ENCODE results near the gene KCTD2.

KCTD2 gene

GRCh38 chr17:75008373-75008772 is 38.7 kb upstream of the KCTD2 start:
- H3K27me3 ChIP-seq (ENCODE audit: control insufficient read depth, insufficient read depth, low read length) = no peaks in the 10 kb centered on the region
- peaks cover 23% of the 10 kb centered on the region for H3K36me3 ChIP-seq (ENCODE audit: insufficient read depth, low read length)
- no peak overlapping the region for H3K4me2 ChIP-seq (ENCODE audit: low read length)
- no peak overlapping the region for H3K9ac ChIP-seq (ENCODE audit: low read depth, low read length)
- H3K4me3 ChIP-seq (ENCODE audit: low read length) = no peak overlapping the region
- peaks cover 14% of the 10 kb centered on the region for H3K4me1 ChIP-seq (ENCODE audit: control insufficient read depth, insufficient read depth, low read length)
- H3K9me3 ChIP-seq (replicated peaks; ENCODE audit: low read length) = no peaks in the 10 kb centered on the region

- peaks cover 20% of the 10 kb centered on the region for H3K4me1 ChIP-seq (ENCODE audit: control insufficient read depth, insufficient read depth, low read length)
- no peak overlapping the region for H3K9ac ChIP-seq (ENCODE audit: low read depth, low read length)
- H3K4me2 ChIP-seq (ENCODE audit: low read length) = no peak overlapping the region
- H3K4me3 ChIP-seq (ENCODE audit: low read length) = no peak overlapping the region
- H3K36me3 ChIP-seq (ENCODE audit: insufficient read depth, low read length) = peaks cover 16% of the 10 kb centered on the region
- no peaks in the 10 kb centered on the region for H3K9me3 ChIP-seq (replicated peaks; ENCODE audit: low read length)
- no peaks in the 10 kb centered on the region for H3K27me3 ChIP-seq (ENCODE audit: control insufficient read depth, insufficient read depth, low read length)
Observed at GRCh38 chr17:75009139-75009724, 37.8 kb upstream of the KCTD2 start.

- Histone ChIP-seq H3K36me3 (ENCODE audit: insufficient read depth, low read length) (peaks cover 3% of the 10 kb centered on the region), H3K9ac (ENCODE audit: low read depth, low read length) (no peak overlapping the region), H3K4me1 (ENCODE audit: control insufficient read depth, insufficient read depth, low read length) (peaks cover 20% of the 10 kb centered on the region), H3K4me2 (ENCODE audit: low read length) (no peak overlapping the region), H3K9me3 (replicated peaks; ENCODE audit: low read length) (no peaks in the 10 kb centered on the region), H3K4me3 (ENCODE audit: low read length) (no peak overlapping the region), H3K27me3 (ENCODE audit: control insufficient read depth, insufficient read depth, low read length) (no peaks in the 10 kb centered on the region)
Observed at GRCh38 chr17:75010683-75011400, 36.2 kb upstream of the KCTD2 start.

GRCh38 chr17:75011401-75012095 is 35.5 kb upstream of the KCTD2 start:
- Histone ChIP-seq H3K9ac (ENCODE audit: low read depth, low read length) (peak overlapping the region; percentile 88), H3K27me3 (ENCODE audit: control insufficient read depth, insufficient read depth, low read length) (no peaks in the 10 kb centered on the region), H3K4me2 (ENCODE audit: low read length) (peak overlapping the region; percentile 85), H3K9me3 (replicated peaks; ENCODE audit: low read length) (no peaks in the 10 kb centered on the region), H3K4me1 (ENCODE audit: control insufficient read depth, insufficient read depth, low read length) (peaks cover 20% of the 10 kb centered on the region), H3K4me3 (ENCODE audit: low read length) (peak overlapping the region; percentile 82), H3K36me3 (ENCODE audit: insufficient read depth, low read length) (peaks cover under 1% of the 10 kb centered on the region)

- Histone ChIP-seq H3K4me1 (ENCODE audit: control insufficient read depth, insufficient read depth, low read length) (peaks cover 20% of the 10 kb centered on the region), H3K9ac (ENCODE audit: low read depth, low read length) (peak overlapping the region; percentile 88), H3K27me3 (ENCODE audit: control insufficient read depth, insufficient read depth, low read length) (no peaks in the 10 kb centered on the region), H3K4me3 (ENCODE audit: low read length) (peak overlapping the region; percentile 82), H3K36me3 (ENCODE audit: insufficient read depth, low read length) (no peaks in the 10 kb centered on the region), H3K4me2 (ENCODE audit: low read length) (peak overlapping the region; percentile 85), H3K9me3 (replicated peaks; ENCODE audit: low read length) (no peaks in the 10 kb centered on the region)
Observed at GRCh38 chr17:75012096-75012345, 35.0 kb upstream of the KCTD2 start.

- Histone ChIP-seq H3K4me2 (ENCODE audit: low read length) (peak within 1 kb of the TSS; percentile 85), H3K9me3 (replicated peaks; ENCODE audit: low read length) (no peaks in the 10 kb centered on the region), H3K4me1 (ENCODE audit: control insufficient read depth, insufficient read depth, low read length) (peaks cover 20% of the 10 kb centered on the region), H3K27me3 (ENCODE audit: control insufficient read depth, insufficient read depth, low read length) (no peaks in the 10 kb centered on the region), H3K36me3 (ENCODE audit: insufficient read depth, low read length) (no peaks in the 10 kb centered on the region), H3K9ac (ENCODE audit: low read depth, low read length) (peak within 1 kb of the TSS; percentile 88), H3K4me3 (ENCODE audit: low read length) (peak within 1 kb of the TSS; percentile 82)
Observed at GRCh38 chr17:75012346-75013091, 34.5 kb upstream of the KCTD2 start, which contains the start of gene MRPL58. Gene MRPL58 (plus strand): TSS chr17:75012670. CDS start chr17:75012687, 17 bp downstream.

GRCh38 chr17:75013092-75013559 is 33.9 kb upstream of the KCTD2 start:
- H3K27me3 ChIP-seq (ENCODE audit: control insufficient read depth, insufficient read depth, low read length) = no peaks in the 10 kb centered on the region
- peak overlapping the region; percentile 85 for H3K4me2 ChIP-seq (ENCODE audit: low read length)
- H3K4me1 ChIP-seq (ENCODE audit: control insufficient read depth, insufficient read depth, low read length) = peaks cover 20% of the 10 kb centered on the region
- peak overlapping the region; percentile 88 for H3K9ac ChIP-seq (ENCODE audit: low read depth, low read length)
- H3K9me3 ChIP-seq (replicated peaks; ENCODE audit: low read length) = no peaks in the 10 kb centered on the region
- H3K4me3 ChIP-seq (ENCODE audit: low read length) = peak overlapping the region; percentile 82
- H3K36me3 ChIP-seq (ENCODE audit: insufficient read depth, low read length) = no peaks in the 10 kb centered on the region

- Histone ChIP-seq H3K36me3 (ENCODE audit: insufficient read depth, low read length) (peaks cover 32% of the 10 kb centered on the region), H3K4me1 (ENCODE audit: control insufficient read depth, insufficient read depth, low read length) (no peaks in the 10 kb centered on the region), H3K9me3 (replicated peaks; ENCODE audit: low read length) (no peaks in the 10 kb centered on the region), H3K4me2 (ENCODE audit: low read length) (no peak overlapping the region), H3K27me3 (ENCODE audit: control insufficient read depth, insufficient read depth, low read length) (no peaks in the 10 kb centered on the region), H3K9ac (ENCODE audit: low read depth, low read length) (no peak overlapping the region), H3K4me3 (ENCODE audit: low read length) (no peak overlapping the region)
Observed at GRCh38 chr17:75019146-75019545, 27.9 kb upstream of the KCTD2 start.

- H3K4me1 ChIP-seq (ENCODE audit: control insufficient read depth, insufficient read depth, low read length) = no peaks in the 10 kb centered on the region
- no peak overlapping the region for H3K4me3 ChIP-seq (ENCODE audit: low read length)
- no peaks in the 10 kb centered on the region for H3K9me3 ChIP-seq (replicated peaks; ENCODE audit: low read length)
- H3K4me2 ChIP-seq (ENCODE audit: low read length) = no peak overlapping the region
- H3K27me3 ChIP-seq (ENCODE audit: control insufficient read depth, insufficient read depth, low read length) = no peaks in the 10 kb centered on the region
- peaks cover 32% of the 10 kb centered on the region for H3K36me3 ChIP-seq (ENCODE audit: insufficient read depth, low read length)
- H3K9ac ChIP-seq (ENCODE audit: low read depth, low read length) = no peak overlapping the region
Observed at GRCh38 chr17:75019710-75020109, 27.3 kb upstream of the KCTD2 start.

- no peaks in the 10 kb centered on the region for H3K9me3 ChIP-seq (replicated peaks; ENCODE audit: low read length)
- no peaks in the 10 kb centered on the region for H3K4me1 ChIP-seq (ENCODE audit: control insufficient read depth, insufficient read depth, low read length)
- no peak overlapping the region for H3K4me2 ChIP-seq (ENCODE audit: low read length)
- H3K36me3 ChIP-seq (ENCODE audit: insufficient read depth, low read length) = peaks cover 32% of the 10 kb centered on the region
- no peak overlapping the region for H3K9ac ChIP-seq (ENCODE audit: low read depth, low read length)
- H3K27me3 ChIP-seq (ENCODE audit: control insufficient read depth, insufficient read depth, low read length) = no peaks in the 10 kb centered on the region
- H3K4me3 ChIP-seq (ENCODE audit: low read length) = no peak overlapping the region
Observed at GRCh38 chr17:75020331-75021110, 26.5 kb upstream of the KCTD2 start.

Measured in skeletal muscle satellite cell (primary cell).